IMR-90 (cell line): ENCODE results near the gene AP2B1. TPM values are rescaled to one million over a fixed set of nuclear protein-coding genes. Genes with fewer than 3 reads are reported as not detected.

Source experiments
- ATAC-seq: fragments of 200-7000 bp; cut with Tn5 transposase; 2 replicates; pipeline ENCODE4 v1.9.1; 2020; ENCODE audit warnings: low read depth, mild to moderate bottlenecking, moderate library complexity
- BruUV-seq: library from RNA; stranded (reverse); fragments of 400-500 nt; replicated peaks from 2 replicates; lab custom pipeline; 2021; lab: Mats Ljungman, UMichigan
- CTCF ChIA-PET: fragments of 300-600 bp; formaldehyde crosslinking; extraction: SDS; loops from one replicate; lab custom pipeline; 2021; ENCODE audit warnings: antibody characterized with exemption; lab: Yijun Ruan, JAX
- POLR2A ChIA-PET: fragments of 300-600 bp; sonication (Branson Sonifier 250); formaldehyde crosslinking; loops from one replicate; lab custom pipeline; 2022; ENCODE audit warnings: antibody characterized with exemption; ENCODE audit not compliant: unreplicated experiment; lab: Charles Lee
- DNase-seq: peaks from one replicate; pipeline ENCODE4 v3.0.0; 2013
- H2AFZ ChIP-seq: replicated peaks from 2 replicates; pipeline ENCODE3; 2013; ENCODE audit warnings: low read length, mild to moderate bottlenecking; ENCODE audit not compliant: poor library complexity
- H2AK5ac ChIP-seq: 2 replicates; pipeline ENCODE4 v1.6.1; 2013; ENCODE audit warnings: low read depth, low read length, inconsistent platforms
- H2AK9ac ChIP-seq: replicated peaks from 2 replicates; pipeline ENCODE3; 2013; ENCODE audit warnings: mild to moderate bottlenecking, low read depth, low read length, moderate library complexity; ENCODE audit not compliant: poor library complexity
- H2BK120ac ChIP-seq: 2 replicates; pipeline ENCODE4 v1.6.1; 2013; ENCODE audit warnings: low read depth, low read length, inconsistent platforms
- H2BK15ac ChIP-seq: 3 replicates; pipeline ENCODE4 v1.6.1; 2013; ENCODE audit warnings: low read depth, low read length, inconsistent platforms
- H2BK20ac ChIP-seq: 2 replicates; pipeline ENCODE4 v1.6.1; 2013; ENCODE audit warnings: low read depth, mild to moderate bottlenecking, inconsistent platforms, low read length, moderate library complexity
- H2BK5ac ChIP-seq: 2 replicates; pipeline ENCODE4 v1.6.1; 2013; ENCODE audit warnings: mild to moderate bottlenecking, low read depth, low read length, inconsistent platforms; ENCODE audit not compliant: poor library complexity, severe bottlenecking
- H3K14ac ChIP-seq: replicated peaks from 2 replicates; pipeline ENCODE4 v1.6.1; 2013; ENCODE audit warnings: low read depth, low read length, inconsistent platforms
- H3K18ac ChIP-seq: 2 replicates; pipeline ENCODE4 v1.6.1; 2013; ENCODE audit warnings: low read depth, low read length, control low read depth
- H3K23ac ChIP-seq: 2 replicates; pipeline ENCODE4 v1.6.1; 2013; ENCODE audit warnings: low read depth, low read length, inconsistent platforms
- H3K27ac ChIP-seq: 2 replicates; pipeline ENCODE4 v1.5.1; 2013; ENCODE audit warnings: mild to moderate bottlenecking, control low read depth, low read length; ENCODE audit not compliant: insufficient read depth
- H3K27me3 ChIP-seq: 2 replicates; pipeline ENCODE4 v1.6.1; 2013; ENCODE audit warnings: low read length; ENCODE audit not compliant: control insufficient read depth, insufficient read depth
- H3K36me3 ChIP-seq: 2 replicates; pipeline ENCODE4 v1.6.1; 2013; ENCODE audit warnings: low read length, mixed read lengths; ENCODE audit not compliant: control insufficient read depth, insufficient read depth
- H3K4ac ChIP-seq: 2 replicates; pipeline ENCODE4 v1.6.1; 2013; ENCODE audit warnings: low read depth, low read length, inconsistent platforms
- H3K4me1 ChIP-seq: 2 replicates; pipeline ENCODE4 v1.6.1; 2013; ENCODE audit warnings: low read length, mixed read lengths; ENCODE audit not compliant: control insufficient read depth, insufficient read depth
- H3K4me2 ChIP-seq: 2 replicates; pipeline ENCODE4 v1.6.1; 2013; ENCODE audit warnings: low read depth, mild to moderate bottlenecking, control low read depth, low read length, moderate library complexity
- H3K4me3 ChIP-seq: 2 replicates; pipeline ENCODE4 v1.5.1; 2013; ENCODE audit warnings: low read depth, mild to moderate bottlenecking, control low read depth, low read length, moderate library complexity; ENCODE audit not compliant: insufficient read depth
- H3K56ac ChIP-seq: 2 replicates; pipeline ENCODE4 v1.6.1; 2013; ENCODE audit warnings: low read length, inconsistent platforms; ENCODE audit not compliant: insufficient read depth; ENCODE audit errors: extremely low read depth
- H3K79me1 ChIP-seq, 2 experiments: 2 replicates each; pipeline ENCODE4 v1.6.1; 2013; ENCODE audit warnings: low read length in 2 of 2, inconsistent platforms in 1 of 2, low read depth in 1 of 2
- H3K9ac ChIP-seq: 2 replicates; pipeline ENCODE4 v1.6.1; 2013; ENCODE audit warnings: low read depth, low read length, control low read depth
- H3K9me1 ChIP-seq: 2 replicates; pipeline ENCODE4 v1.6.1; 2013; ENCODE audit warnings: low read length, inconsistent platforms; ENCODE audit not compliant: insufficient read depth
- H3K9me3 ChIP-seq: 2 replicates; pipeline ENCODE4 v1.6.1; 2013; ENCODE audit warnings: low read length; ENCODE audit not compliant: control insufficient read depth, insufficient read depth
- H4K20me1 ChIP-seq: 2 replicates; pipeline ENCODE4 v1.6.1; 2013; ENCODE audit warnings: low read length, inconsistent platforms; ENCODE audit not compliant: insufficient read depth
- H4K5ac ChIP-seq: 2 replicates; pipeline ENCODE4 v1.6.1; 2013; ENCODE audit warnings: mild to moderate bottlenecking, low read depth, low read length, control low read depth
- H4K8ac ChIP-seq, 2 experiments: 2 replicates each; pipeline ENCODE4 v1.6.1; 2013; ENCODE audit warnings: low read depth in 2 of 2, low read length in 2 of 2, control low read depth in 1 of 2, inconsistent platforms in 1 of 2
- H4K91ac ChIP-seq: 2 replicates; pipeline ENCODE4 v1.6.1; 2013; ENCODE audit warnings: low read depth, low read length, inconsistent platforms; ENCODE audit not compliant: insufficient read depth
- BHLHE40 ChIP-seq: fragments of 150-350 bp; IDR thresholded peaks from 2 replicates; pipeline ENCODE4 v1.6.1; 2016; ENCODE audit warnings: mild to moderate bottlenecking, low read depth, low read length
- CEBPB ChIP-seq: IDR thresholded peaks from 2 replicates; pipeline ENCODE4 v1.6.1; 2012; ENCODE audit warnings: low read depth, low read length, improper control_type of control experiment
- CHD1 ChIP-seq: IDR thresholded peaks from 2 replicates; pipeline ENCODE4 v1.6.1; 2012; ENCODE audit warnings: low read depth, low read length, improper control_type of control experiment
- CTCF ChIP-seq: conservative IDR thresholded peaks from 2 replicates; pipeline ENCODE4 v1.5.1; 2012; ENCODE audit warnings: mild to moderate bottlenecking, low read depth, low read length, improper control_type of control experiment
- ELK1 ChIP-seq: fragments of 150-350 bp; IDR thresholded peaks from 2 replicates; pipeline ENCODE4 v1.6.1; 2016; ENCODE audit warnings: low read depth, mild to moderate bottlenecking, low read length, moderate library complexity, borderline replicate concordance
- FOS ChIP-seq: fragments of 150-350 bp; IDR thresholded peaks from 2 replicates; pipeline ENCODE4 v1.6.1; 2016; ENCODE audit warnings: low read depth, low read length
- MAFK ChIP-seq: IDR thresholded peaks from 2 replicates; pipeline ENCODE4 v1.6.1; 2012; ENCODE audit warnings: low read depth, low read length, improper control_type of control experiment
- MAZ ChIP-seq: IDR thresholded peaks from 2 replicates; pipeline ENCODE4 v1.6.1; 2012; ENCODE audit warnings: low read depth, mild to moderate bottlenecking, low read length, improper control_type of control experiment, moderate library complexity, borderline replicate concordance
- MXI1 ChIP-seq: IDR thresholded peaks from 2 replicates; pipeline ENCODE4 v1.6.1; 2012; ENCODE audit warnings: low read depth, mild to moderate bottlenecking, low read length, moderate library complexity, borderline replicate concordance
- NFE2L2 ChIP-seq: fragments of 150-350 bp; IDR thresholded peaks from 2 replicates; pipeline ENCODE4 v1.6.1; 2016; ENCODE audit warnings: low read depth, mild to moderate bottlenecking, low read length
- POLR2A ChIP-seq: IDR thresholded peaks from 2 replicates; pipeline ENCODE4 v1.6.1; 2012; ENCODE audit warnings: mild to moderate bottlenecking, low read depth, low read length
- RAD21 ChIP-seq: IDR thresholded peaks from 2 replicates; pipeline ENCODE4 v1.6.1; 2012; ENCODE audit warnings: low read length, improper control_type of control experiment
- RCOR1 ChIP-seq: IDR thresholded peaks from 2 replicates; pipeline ENCODE4 v1.6.1; 2012; ENCODE audit warnings: mild to moderate bottlenecking, low read length, improper control_type of control experiment; ENCODE audit not compliant: insufficient replicate concordance
- RFX5 ChIP-seq: IDR thresholded peaks from 2 replicates; pipeline ENCODE4 v1.8.0; 2012; ENCODE audit warnings: low read depth, mild to moderate bottlenecking, low read length, moderate library complexity
- SMC3 ChIP-seq: fragments of 150-350 bp; IDR thresholded peaks from 2 replicates; pipeline ENCODE4 v1.6.1; 2016; ENCODE audit warnings: low read depth, mild to moderate bottlenecking, antibody characterized with exemption, low read length, moderate library complexity
- USF2 ChIP-seq: fragments of 150-350 bp; IDR thresholded peaks from 2 replicates; pipeline ENCODE4 v1.6.1; 2017; ENCODE audit warnings: mild to moderate bottlenecking, antibody characterized with exemption, low read length, low read depth
- WGBS, 2 experiments: methylation state at CpG; one replicate each; pipeline versions ENCODE4 v1.1.5 to v1.1.7; 2013; ENCODE audit warnings: missing lambda C conversion rate in 2 of 2; ENCODE audit not compliant: insufficient read length in 1 of 2; ENCODE audit errors: extremely low coverage in 2 of 2; 5-methylcytosine and 5-hydroxymethylcytosine counted together
- dilution Hi-C: fragments of 300-500 bp; cut with HindIII; formaldehyde crosslinking; loops from one replicate; pipeline ENCODE4 v1.14.3; 2018; ENCODE audit warnings: low sequenced_read_pairs; ENCODE audit not compliant: unreplicated experiment
- in situ Hi-C: fragments of 300-500 bp; cut with MboI; formaldehyde crosslinking; loops from 3 replicates; pipeline ENCODE4 v1.14.3; 2019; ENCODE audit warnings: low sequenced_read_pairs, inconsistent platforms, mixed read lengths
- intact Hi-C: fragments of 100-400 bp; cut with micrococcal nuclease; formaldehyde crosslinking; loops from 2 replicates; pipeline ENCODE4 v1.10.0; 2022
- polyA plus RNA-seq, 3 experiments: library from polyadenylated mRNA; depleted of rRNA; stranded (reverse); fragments of >200 nt; gene quantifications; 2 replicates each; pipeline ENCODE4 v1.2.3, GENCODE V29; 2012; ENCODE audit warnings: low replicate concordance in 1 of 3
- total RNA-seq: library from RNA; depleted of rRNA; stranded (reverse); fragments of >200 nt; gene quantifications from 2 replicates; pipeline ENCODE4 v1.2.3, GENCODE V29; 2012

The AP2B1 gene
- total and polyA plus RNA-seq, 2 of the 4 experiments (the other 2 are of a cell fraction): 102 to 125 TPM

- Histone ChIP-seq H3K14ac (no peak overlapping the region), H2AFZ (no peak overlapping the region), H3K9ac (no peak overlapping the region), H3K4ac (no peak overlapping the region), H4K5ac (no peak overlapping the region), H3K4me2 (no peak overlapping the region), H2BK15ac (no peak overlapping the region), H3K18ac (no peak overlapping the region), H3K23ac (no peak overlapping the region), H2AK5ac (no peak overlapping the region), H4K20me1 (peaks cover 16% of the 10 kb centered on the region; the same call in 1 of the 2 replicates), H3K9me1 (peaks cover 9% of the 10 kb centered on the region), H3K36me3 (peaks cover 13% of the 10 kb centered on the region), H4K91ac (no peak overlapping the region), H4K8ac (no peak overlapping the region), H2BK120ac (no peak overlapping the region), H3K4me3 (no peak overlapping the region), H3K27ac (no peak overlapping the region), H3K27me3 (no peaks in the 10 kb centered on the region), H2BK5ac (no peak overlapping the region), H3K56ac (no peak overlapping the region), H2BK20ac (no peak overlapping the region), H2AK9ac (no peak overlapping the region), H3K9me3 (no peaks in the 10 kb centered on the region), H3K79me1 (peaks cover 9 to 34% of the 10 kb centered on the region in 2 experiments), H3K4me1 (peaks cover 7% of the 10 kb centered on the region)
- BruUV-seq: no TSS peak
- POLR2A ChIA-PET: no interaction called here
- DNase-seq: no peak
- TF ChIP-seq BHLHE40 (no peak), ELK1 (no peak), CEBPB (no peak), CHD1 (no peak), CTCF (no peak), USF2 (no peak), POLR2A (no peak), RAD21 (no peak), FOS (no peak), RFX5 (no peak), NFE2L2 (no peak), MXI1 (no peak), RCOR1 (no peak), SMC3 (no peak), MAZ (no peak), MAFK (no peak)
- 100% methylated on average over 2 of the region's 2 CpGs; no CpG with 5 or more reads in 1 of the 2 experiments for WGBS, 2 experiments
- dilution Hi-C loops: no loop called here
- CTCF ChIA-PET: no interaction called here
- no peak for ATAC-seq
- in situ Hi-C loops: no loop called here
- intact Hi-C loops: loop anchor here (5.0 kb wide), 1 partner anchor 38 kb away; no protein-coding TSS in a partner anchor
Observed at GRCh38 chr17:35714988-35715387, 127.9 kb downstream of the AP2B1 start.
